Neuronal stem cell (in vitro differentiated cells): ENCODE data around the gene SLC39A11.

Experiments used
- DNase-seq: peaks from one replicate; pipeline ENCODE4 v3.0.0-alpha.2; 2013; ENCODE audit warnings: low spot score
- H2AFZ ChIP-seq: one replicate; pipeline ENCODE4 v1.6.1; 2013; ENCODE audit warnings: mild to moderate bottlenecking, low read length, inconsistent platforms
- H2AK5ac ChIP-seq: 2 replicates; pipeline ENCODE4 v1.6.1; 2013; ENCODE audit warnings: low read depth, mild to moderate bottlenecking, inconsistent platforms, low read length, moderate library complexity, mixed read lengths
- H2BK120ac ChIP-seq: 2 replicates; pipeline ENCODE4 v1.6.1; 2013; ENCODE audit warnings: low read depth, mild to moderate bottlenecking, inconsistent platforms, low read length, moderate library complexity, mixed read lengths
- H2BK12ac ChIP-seq: one replicate; pipeline ENCODE4 v1.6.1; 2013; ENCODE audit warnings: low read length, inconsistent platforms
- H2BK15ac ChIP-seq: 2 replicates; pipeline ENCODE4 v1.6.1; 2013; ENCODE audit warnings: mild to moderate bottlenecking, low read length, inconsistent platforms, mixed read lengths
- H2BK5ac ChIP-seq: one replicate; pipeline ENCODE4 v1.6.1; 2013; ENCODE audit warnings: inconsistent platforms, mild to moderate bottlenecking, low read length, moderate library complexity
- H3K14ac ChIP-seq: one replicate; pipeline ENCODE4 v1.6.1; 2013; ENCODE audit warnings: low read length, inconsistent platforms
- H3K18ac ChIP-seq: 2 replicates; pipeline ENCODE4 v1.6.1; 2013; ENCODE audit warnings: low read length, inconsistent platforms
- H3K23ac ChIP-seq: 2 replicates; pipeline ENCODE4 v1.6.1; 2013; ENCODE audit warnings: low read depth, mild to moderate bottlenecking, mixed read lengths, low read length, inconsistent platforms; ENCODE audit not compliant: poor library complexity
- H3K27ac ChIP-seq: replicated peaks from 3 replicates; pipeline ENCODE4 v1.5.1; 2013; ENCODE audit warnings: low read length, inconsistent platforms
- H3K27me3 ChIP-seq, 3 experiments: 2 replicates each; pipeline ENCODE4 v1.6.1; 2013; ENCODE audit warnings: low read length in 3 of 3, mild to moderate bottlenecking in 2 of 3, inconsistent platforms in 1 of 3, low read depth in 1 of 3, mixed read lengths in 1 of 3, moderate library complexity in 1 of 3; ENCODE audit not compliant: control insufficient read depth in 3 of 3, insufficient read depth in 3 of 3
- H3K36me3 ChIP-seq, 2 donors: replicated peaks in 1 of 2; 2 replicates each; pipeline ENCODE4 v1.6.1; 2013; ENCODE audit warnings: low read length in 2 of 2; ENCODE audit not compliant: control insufficient read depth in 2 of 2, insufficient read depth in 2 of 2
- H3K4ac ChIP-seq: 2 replicates; pipeline ENCODE4 v1.6.1; 2013; ENCODE audit warnings: inconsistent platforms, mild to moderate bottlenecking, low read length, moderate library complexity
- H3K4me1 ChIP-seq, 2 donors: 1 replicate in 1 of 2; 2 replicates in 1 of 2; pipeline ENCODE4 v1.6.1; 2013; ENCODE audit warnings: low read length in 2 of 2, low read depth in 1 of 2; ENCODE audit not compliant: control insufficient read depth in 2 of 2, insufficient read depth in 1 of 2
- H3K4me2 ChIP-seq: one replicate; pipeline ENCODE4 v1.6.1; 2013; ENCODE audit warnings: mild to moderate bottlenecking, low read length, inconsistent platforms; ENCODE audit not compliant: insufficient read depth, poor library complexity, severe bottlenecking
- H3K4me3 ChIP-seq, 2 donors: 2 replicates each; pipeline ENCODE4 v1.5.1; 2013; ENCODE audit warnings: low read length in 2 of 2, mild to moderate bottlenecking in 2 of 2, inconsistent platforms in 1 of 2, moderate library complexity in 1 of 2
- H3K79me1 ChIP-seq: one replicate; pipeline ENCODE4 v1.6.1; 2013; ENCODE audit warnings: low read depth, mild to moderate bottlenecking, inconsistent platforms, low read length, moderate library complexity
- H3K9ac ChIP-seq: one replicate; pipeline ENCODE4 v1.6.1; 2013; ENCODE audit warnings: mild to moderate bottlenecking, low read depth, low read length, inconsistent platforms; ENCODE audit not compliant: poor library complexity
- H3K9me3 ChIP-seq, 2 donors: replicated peaks in 1 of 2; 2 replicates each; pipeline versions ENCODE3 to v1.6.1; 2013; ENCODE audit warnings: low read length in 2 of 2, mild to moderate bottlenecking in 2 of 2, inconsistent platforms in 1 of 2, low read depth in 1 of 2, mixed read lengths in 1 of 2, moderate library complexity in 1 of 2; ENCODE audit not compliant: control insufficient read depth in 2 of 2, insufficient read depth in 1 of 2
- H4K8ac ChIP-seq: one replicate; pipeline ENCODE4 v1.6.1; 2013; ENCODE audit warnings: low read depth, mild to moderate bottlenecking, inconsistent platforms, low read length, moderate library complexity
- H4K91ac ChIP-seq: one replicate; pipeline ENCODE4 v1.6.1; 2013; ENCODE audit warnings: low read length, low read depth, mild to moderate bottlenecking, inconsistent platforms; ENCODE audit not compliant: poor library complexity
- WGBS, 2 donors: extraction: QIAGEN DNeasy Blood & Tissue Kit; methylation state at CpG; one replicate each; pipeline ENCODE4 v1.1.7; 2013; ENCODE audit warnings: missing lambda C conversion rate in 2 of 2, mixed read lengths in 1 of 2; ENCODE audit not compliant: insufficient read length in 2 of 2, insufficient replicate concordance in 1 of 2; ENCODE audit errors: extremely low coverage in 2 of 2; 5-methylcytosine and 5-hydroxymethylcytosine counted together

The SLC39A11 gene

GRCh38 chr17:72614871-72615626 lies 477.4 kb downstream of the SLC39A11 start:
- H3K4me2 ChIP-seq: peak overlapping the region; percentile 60
- peak overlapping the region; percentile 77 for H3K27ac ChIP-seq
- peak overlapping the region; percentile 81 for H4K91ac ChIP-seq
- no peak overlapping the region for H4K8ac ChIP-seq
- H3K36me3 ChIP-seq: no peaks in the 10 kb centered on the region
- H3K27me3 ChIP-seq: peaks cover 0 to 34% (median 0%) of the 10 kb centered on the region in 3 experiments
- H3K4me3 ChIP-seq: no peak overlapping the region
- no peaks in the 10 kb centered on the region for H3K79me1 ChIP-seq
- no peak overlapping the region for H3K9ac ChIP-seq
- no CpG with 5 or more reads among the region's 20 CpGs for WGBS, 2 donors
- peak overlapping the region; percentile 73 for H3K18ac ChIP-seq
- peak overlapping the region; percentile 48 for H2AK5ac ChIP-seq
- peak; percentile 18 for DNase-seq
- no peak overlapping the region for H2BK15ac ChIP-seq
- H2BK5ac ChIP-seq: no peak overlapping the region
- H2AFZ ChIP-seq: peak overlapping the region; percentile 59
- H2BK120ac ChIP-seq: no peak overlapping the region
- no peak overlapping the region for H3K4ac ChIP-seq
- H3K9me3 ChIP-seq: no peaks in the 10 kb centered on the region
- H3K14ac ChIP-seq: no peak overlapping the region
- H2BK12ac ChIP-seq: no peak overlapping the region
- peaks cover 0 to 28% of the 10 kb centered on the region in 2 donors for H3K4me1 ChIP-seq
- H3K23ac ChIP-seq: no peak overlapping the region

DNA sequence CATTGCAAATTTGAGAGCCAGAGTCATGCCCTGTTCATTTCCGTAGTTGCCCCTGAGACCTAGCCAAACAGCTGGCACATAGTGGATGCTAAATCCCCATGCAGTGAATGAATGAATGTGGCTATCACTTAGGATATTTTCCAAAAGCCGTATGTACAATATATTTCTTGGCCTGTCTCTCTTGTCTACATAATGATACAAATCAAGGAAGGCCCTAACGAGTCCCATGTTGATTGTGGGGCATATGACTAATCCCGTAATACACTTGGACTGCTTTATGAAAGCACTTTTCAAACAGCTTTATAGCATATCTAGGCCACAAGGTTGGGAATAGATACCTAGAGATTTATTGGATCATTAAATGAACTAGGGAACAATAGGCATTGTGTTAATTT lies 478.0 kb downstream of the SLC39A11 start:
- H2AK5ac ChIP-seq: no peak overlapping the region
- H3K79me1 ChIP-seq: no peaks in the 10 kb centered on the region
- peaks cover 0 to 28% of the 10 kb centered on the region in 2 donors for H3K4me1 ChIP-seq
- H3K14ac ChIP-seq: no peak overlapping the region
- H3K9me3 ChIP-seq: no peaks in the 10 kb centered on the region
- H3K27ac ChIP-seq: peak overlapping the region; percentile 77
- H3K4ac ChIP-seq: no peak overlapping the region
- WGBS, 2 donors: no CpG with 5 or more reads among the region's 4 CpGs
- H2BK15ac ChIP-seq: no peak overlapping the region
- H3K27me3 ChIP-seq: peaks cover 0 to 34% (median 0%) of the 10 kb centered on the region in 3 experiments
- H4K91ac ChIP-seq: no peak overlapping the region
- H3K36me3 ChIP-seq: no peaks in the 10 kb centered on the region
- H3K9ac ChIP-seq: no peak overlapping the region
- no peak overlapping the region for H4K8ac ChIP-seq
- H2AFZ ChIP-seq: no peak overlapping the region
- H2BK5ac ChIP-seq: no peak overlapping the region
- no peak overlapping the region for H3K4me3 ChIP-seq
- H3K4me2 ChIP-seq: no peak overlapping the region
- no peak overlapping the region for H3K23ac ChIP-seq
- no peak overlapping the region for H2BK120ac ChIP-seq
- H2BK12ac ChIP-seq: no peak overlapping the region
- no peak overlapping the region for H3K18ac ChIP-seq
- no peak for DNase-seq

DNA sequence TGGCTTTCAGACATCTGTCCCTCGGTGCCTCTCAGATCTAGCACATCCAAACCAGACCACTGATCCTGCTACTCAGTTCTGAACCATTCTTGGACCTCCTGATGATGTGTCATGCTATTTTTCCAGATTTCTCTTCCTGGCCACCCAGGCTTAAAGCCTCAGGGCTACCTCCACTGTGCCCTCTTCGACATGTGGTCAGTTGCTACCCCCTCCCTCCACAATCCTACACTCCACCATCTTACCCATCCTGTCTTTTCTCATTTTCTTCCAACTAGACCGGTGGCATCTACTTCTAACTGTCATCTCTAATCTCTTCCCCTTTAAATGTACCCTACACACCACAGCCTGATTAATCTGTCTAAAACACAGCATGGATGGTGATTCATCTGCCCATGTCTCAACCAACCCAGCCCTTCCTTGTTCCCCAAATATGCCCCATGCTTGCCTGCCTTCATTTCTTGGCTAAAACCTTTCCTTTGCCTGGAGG lies 478.6 kb downstream of the SLC39A11 start:
- Histone ChIP-seq H2AFZ (no peak overlapping the region), H3K4ac (no peak overlapping the region), H3K9me3 (no peaks in the 10 kb centered on the region), H4K91ac (no peak overlapping the region), H3K4me2 (no peak overlapping the region), H3K9ac (no peak overlapping the region), H3K14ac (no peak overlapping the region), H3K79me1 (no peaks in the 10 kb centered on the region), H2BK15ac (no peak overlapping the region), H3K27me3 (peaks cover 0 to 34% (median 0%) of the 10 kb centered on the region in 3 experiments), H3K18ac (no peak overlapping the region), H2BK120ac (no peak overlapping the region), H2BK12ac (peak overlapping the region; percentile 8), H3K4me3 (no peak overlapping the region), H4K8ac (no peak overlapping the region), H2AK5ac (no peak overlapping the region), H2BK5ac (no peak overlapping the region), H3K27ac (no peak overlapping the region), H3K4me1 (peaks cover 0 to 28% of the 10 kb centered on the region in 2 donors), H3K36me3 (no peaks in the 10 kb centered on the region), H3K23ac (no peak overlapping the region)
- WGBS, 2 donors: no CpG with 5 or more reads among the region's 3 CpGs
- DNase-seq: no peak

GRCh38 chr17:72613396-72613795 lies 479.1 kb downstream of the SLC39A11 start:
- Histone ChIP-seq H4K8ac (no peak overlapping the region), H2BK15ac (peak overlapping the region; percentile 12), H3K9ac (no peak overlapping the region), H2AFZ (no peak overlapping the region), H3K27me3 (peaks cover 0 to 34% (median 0%) of the 10 kb centered on the region in 3 experiments), H2BK5ac (no peak overlapping the region), H3K14ac (no peak overlapping the region), H3K18ac (peak overlapping the region; percentile 36), H3K4me2 (no peak overlapping the region), H3K79me1 (no peaks in the 10 kb centered on the region), H3K4ac (no peak overlapping the region), H3K23ac (no peak overlapping the region), H3K4me1 (peaks cover 0 to 28% of the 10 kb centered on the region in 2 donors), H3K4me3 (no peak overlapping the region), H3K36me3 (no peaks in the 10 kb centered on the region), H4K91ac (no peak overlapping the region), H2BK120ac (no peak overlapping the region), H3K9me3 (no peaks in the 10 kb centered on the region), H2BK12ac (no peak overlapping the region), H3K27ac (no peak overlapping the region), H2AK5ac (no peak overlapping the region)
- DNase-seq: no peak
- no CpG with 5 or more reads among the region's 7 CpGs for WGBS, 2 donors
